ENCODE results near the gene LRRK1.

Gene LRRK1

GRCh38 chr15:101020945-101021344 lies 101.8 kb downstream of the LRRK1 start:
- Histone ChIP-seq H3K79me2 (ENCODE audit: insufficient read depth, low read length) (no peaks in the 10 kb centered on the region), H2AFZ (ENCODE audit: low read depth, low read length) (no peak overlapping the region), H3K9ac (ENCODE audit: low read depth, low read length) (no peak overlapping the region), H3K4me1 (ENCODE audit: insufficient read depth, low read length) (no peaks in the 10 kb centered on the region), H3K4me2 (ENCODE audit: insufficient read depth, low read length) (no peak overlapping the region), H3K27ac (ENCODE audit: low read length) (no peak overlapping the region), H3K4me3 (ENCODE audit: low read depth in 1 of 2, low read length in 2 of 2) (no peak overlapping the region), H3K27me3 (ENCODE audit: insufficient read depth, low read length, poor library complexity) (no peaks in the 10 kb centered on the region), H4K20me1 (ENCODE audit: insufficient read depth, low read length) (no peaks in the 10 kb centered on the region), H3K9me3 (ENCODE audit: insufficient read depth, low read length, severe bottlenecking) (no peaks in the 10 kb centered on the region), H3K36me3 (ENCODE audit: insufficient read depth, low read length) (no peaks in the 10 kb centered on the region)
- DNase-seq = no peak
- no peak for ATAC-seq (ENCODE audit: insufficient read depth, low read depth)
- no peak for TF ChIP-seq EZH2 (IDR thresholded peaks at IDR 0.05; ENCODE audit: borderline replicate concordance, low read depth, low read length, severe bottlenecking)

DNA sequence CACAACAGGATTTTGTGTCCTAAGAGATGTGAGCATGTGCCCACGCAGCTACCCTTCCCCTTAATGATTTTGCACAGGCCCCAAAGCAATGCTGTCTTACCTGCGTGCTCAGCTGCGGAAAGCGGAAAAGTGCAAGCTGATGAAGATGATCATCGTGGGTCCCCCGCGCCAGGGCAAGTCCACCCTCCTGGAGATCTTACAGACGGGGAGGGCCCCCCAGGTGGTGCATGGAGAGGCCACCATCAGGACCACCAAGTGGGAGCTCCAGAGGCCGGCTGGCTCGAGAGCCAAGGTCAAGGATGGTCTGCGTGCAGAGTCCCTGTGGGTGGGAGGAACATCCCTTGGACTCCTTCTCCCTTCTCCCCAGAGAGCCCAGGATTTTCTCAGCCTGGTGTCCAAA lies 103.1 kb downstream of the LRRK1 start:
- Histone ChIP-seq H3K79me2 (ENCODE audit: insufficient read depth, low read length) (no peaks in the 10 kb centered on the region), H3K4me1 (ENCODE audit: insufficient read depth, low read length) (no peaks in the 10 kb centered on the region), H3K27ac (ENCODE audit: low read length) (no peak overlapping the region), H4K20me1 (ENCODE audit: insufficient read depth, low read length) (no peaks in the 10 kb centered on the region), H3K9me3 (ENCODE audit: insufficient read depth, low read length, severe bottlenecking) (no peaks in the 10 kb centered on the region), H2AFZ (ENCODE audit: low read depth, low read length) (no peak overlapping the region), H3K27me3 (ENCODE audit: insufficient read depth, low read length, poor library complexity) (no peaks in the 10 kb centered on the region), H3K4me2 (ENCODE audit: insufficient read depth, low read length) (no peak overlapping the region), H3K4me3 (ENCODE audit: low read depth in 1 of 2, low read length in 2 of 2) (no peak overlapping the region), H3K9ac (ENCODE audit: low read depth, low read length) (no peak overlapping the region), H3K36me3 (ENCODE audit: insufficient read depth, low read length) (no peaks in the 10 kb centered on the region)
- TF ChIP-seq, protein P1, sequence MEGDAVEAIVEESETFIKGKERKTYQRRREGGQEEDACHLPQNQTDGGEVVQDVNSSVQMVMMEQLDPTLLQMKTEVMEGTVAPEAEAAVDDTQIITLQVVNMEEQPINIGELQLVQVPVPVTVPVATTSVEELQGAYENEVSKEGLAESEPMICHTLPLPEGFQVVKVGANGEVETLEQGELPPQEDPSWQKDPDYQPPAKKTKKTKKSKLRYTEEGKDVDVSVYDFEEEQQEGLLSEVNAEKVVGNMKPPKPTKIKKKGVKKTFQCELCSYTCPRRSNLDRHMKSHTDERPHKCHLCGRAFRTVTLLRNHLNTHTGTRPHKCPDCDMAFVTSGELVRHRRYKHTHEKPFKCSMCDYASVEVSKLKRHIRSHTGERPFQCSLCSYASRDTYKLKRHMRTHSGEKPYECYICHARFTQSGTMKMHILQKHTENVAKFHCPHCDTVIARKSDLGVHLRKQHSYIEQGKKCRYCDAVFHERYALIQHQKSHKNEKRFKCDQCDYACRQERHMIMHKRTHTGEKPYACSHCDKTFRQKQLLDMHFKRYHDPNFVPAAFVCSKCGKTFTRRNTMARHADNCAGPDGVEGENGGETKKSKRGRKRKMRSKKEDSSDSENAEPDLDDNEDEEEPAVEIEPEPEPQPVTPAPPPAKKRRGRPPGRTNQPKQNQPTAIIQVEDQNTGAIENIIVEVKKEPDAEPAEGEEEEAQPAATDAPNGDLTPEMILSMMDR (IDR thresholded peaks at IDR 0.05; ENCODE audit: borderline replicate concordance, extremely low read depth, low read length, poor library complexity, severe bottlenecking) = no peak
- TF ChIP-seq EZH2 (IDR thresholded peaks at IDR 0.05; ENCODE audit: borderline replicate concordance, low read depth, low read length, severe bottlenecking) = no peak
- ATAC-seq (ENCODE audit: insufficient read depth, low read depth) = no peak
- DNase-seq = no peak

DNA sequence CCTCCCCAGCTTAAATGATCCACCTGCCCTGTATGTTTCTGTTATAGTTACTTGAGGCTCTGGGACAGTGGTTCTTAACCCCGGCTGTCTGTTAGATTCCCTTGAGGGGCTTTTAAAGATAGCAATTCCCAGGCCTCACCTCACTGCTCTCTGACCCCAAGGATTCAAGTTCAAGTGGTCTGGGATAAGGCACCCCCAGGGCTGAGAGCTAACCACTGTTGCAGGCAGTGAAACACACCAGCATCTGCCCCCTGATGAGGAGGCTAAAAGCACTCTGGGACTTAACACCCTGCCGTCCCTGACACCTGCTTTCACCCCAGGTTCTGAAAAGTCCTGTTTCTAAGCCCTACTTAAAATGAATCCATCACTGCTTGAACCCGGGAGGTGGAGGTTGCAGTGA lies 103.7 kb downstream of the LRRK1 start:
- Histone ChIP-seq H3K4me1 (ENCODE audit: insufficient read depth, low read length) (no peaks in the 10 kb centered on the region), H4K20me1 (ENCODE audit: insufficient read depth, low read length) (no peaks in the 10 kb centered on the region), H3K79me2 (ENCODE audit: insufficient read depth, low read length) (no peaks in the 10 kb centered on the region), H3K4me3 (ENCODE audit: low read depth in 1 of 2, low read length in 2 of 2) (no peak overlapping the region), H3K27me3 (ENCODE audit: insufficient read depth, low read length, poor library complexity) (no peaks in the 10 kb centered on the region), H3K9ac (ENCODE audit: low read depth, low read length) (no peak overlapping the region), H3K36me3 (ENCODE audit: insufficient read depth, low read length) (no peaks in the 10 kb centered on the region), H3K4me2 (ENCODE audit: insufficient read depth, low read length) (no peak overlapping the region), H3K9me3 (ENCODE audit: insufficient read depth, low read length, severe bottlenecking) (no peaks in the 10 kb centered on the region), H3K27ac (ENCODE audit: low read length) (no peak overlapping the region), H2AFZ (ENCODE audit: low read depth, low read length) (no peak overlapping the region)
- TF ChIP-seq, protein P1 (IDR thresholded peaks at IDR 0.05; ENCODE audit: borderline replicate concordance, extremely low read depth, low read length, poor library complexity, severe bottlenecking) = no peak
- no peak for TF ChIP-seq EZH2 (IDR thresholded peaks at IDR 0.05; ENCODE audit: borderline replicate concordance, low read depth, low read length, severe bottlenecking)
- ATAC-seq (ENCODE audit: insufficient read depth, low read depth) (no peak), DNase-seq (no peak)

DNA sequence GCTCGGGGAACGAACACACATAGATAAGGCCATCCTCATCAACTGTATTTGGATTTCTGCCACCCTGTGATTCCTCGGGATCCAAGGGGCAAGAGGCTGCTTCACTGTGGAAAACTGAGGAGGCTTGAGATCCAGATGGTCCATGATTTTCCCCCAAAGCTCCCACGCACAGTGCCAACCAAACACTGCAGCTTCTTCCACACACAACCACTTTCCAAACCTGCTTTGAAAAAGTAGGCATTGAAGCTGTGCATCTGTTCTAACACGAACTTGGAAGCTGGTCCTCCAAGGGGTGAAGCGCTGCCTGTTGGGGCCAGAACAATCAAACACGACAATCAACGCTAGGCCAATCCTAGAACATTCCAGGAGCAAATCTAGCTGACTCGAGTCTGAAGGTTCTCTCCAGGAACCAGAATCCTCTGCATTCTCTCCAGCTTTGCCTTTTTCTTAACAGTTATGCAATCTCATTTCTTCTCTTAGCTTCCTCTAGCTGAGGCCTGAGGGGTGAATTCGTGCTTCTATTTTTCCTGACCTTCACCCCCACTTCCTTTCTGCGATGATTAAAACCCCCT lies 104.4 kb downstream of the LRRK1 start:
- no peak for DNase-seq
- no peaks in the 10 kb centered on the region for H3K36me3 ChIP-seq (ENCODE audit: insufficient read depth, low read length)
- no peaks in the 10 kb centered on the region for H3K27me3 ChIP-seq (ENCODE audit: insufficient read depth, low read length, poor library complexity)

More for the DNA sequence above, 104.4 kb downstream of the LRRK1 start:
- TF ChIP-seq EZH2 (IDR thresholded peaks at IDR 0.05; ENCODE audit: borderline replicate concordance, low read depth, low read length, severe bottlenecking) = no peak
- TF ChIP-seq, protein P1 (IDR thresholded peaks at IDR 0.05; ENCODE audit: borderline replicate concordance, extremely low read depth, low read length, poor library complexity, severe bottlenecking) = no peak
- Histone ChIP-seq H3K4me3 (ENCODE audit: low read depth in 1 of 2, low read length in 2 of 2) (no peak overlapping the region), H3K79me2 (ENCODE audit: insufficient read depth, low read length) (no peaks in the 10 kb centered on the region), H3K9me3 (ENCODE audit: insufficient read depth, low read length, severe bottlenecking) (no peaks in the 10 kb centered on the region), H3K4me2 (ENCODE audit: insufficient read depth, low read length) (no peak overlapping the region), H3K9ac (ENCODE audit: low read depth, low read length) (no peak overlapping the region), H3K4me1 (ENCODE audit: insufficient read depth, low read length) (no peaks in the 10 kb centered on the region), H2AFZ (ENCODE audit: low read depth, low read length) (no peak overlapping the region), H3K27ac (ENCODE audit: low read length) (no peak overlapping the region), H4K20me1 (ENCODE audit: insufficient read depth, low read length) (no peaks in the 10 kb centered on the region)
- no peak for ATAC-seq (ENCODE audit: insufficient read depth, low read depth)
